Left cardiac atrium (tissue), 4 donors: ENCODE results near the gene TBP. TPM values are rescaled to one million over a fixed set of nuclear protein-coding genes. Genes with fewer than 3 reads are reported as not detected.
A peak's percentile ranks its signal among the peaks of the same experiment; 100 is the strongest.
"Not testable (repeated sequence)": the region's sequence is repeated elsewhere in the genome, so short reads cannot be mapped to it uniquely, and the experiment has no call there.

Experiments
- ATAC-seq, 2 donors: fragments of 200-7000 bp; cut with Tn5 transposase; one replicate each; pipeline ENCODE4 v1.9.1; 2020; ENCODE audit warnings: mild to moderate bottlenecking in 2 of 2, moderate library complexity in 2 of 2
- DNase-seq: peaks from one replicate; pipeline ENCODE4 v3.0.0-alpha.2; 2020
- intact Hi-C, 2 donors: fragments of 100-400 bp; cut with DNase I; formaldehyde crosslinking; loops; one replicate each; pipeline versions ENCODE4 v1.14.1 to v1.15.1; 2022 to 2023
- total RNA-seq, 2 donors: library from RNA; stranded (reverse); fragmentation: NEBNext Ultra II Directional; extraction: Animal tissue kit (Norgen Biotek cat#: 25700); gene quantifications; one replicate each; pipeline ENCODE4 v1.2.1, GENCODE V29; 2021
- donor health status: DM: no; HTN: yes; CAD: no.
- donor health status: DM: no; HTN: yes; CAD: no; lungs with severe emphysema.
- donor health status: DM: yes; HTN: yes; CAD: no.
- donor health status: Dilated cardiomyopathy.

TBP gene
- total RNA-seq, 2 donors from 2014 or later = 8.8 to 9.7 TPM

GRCh38 chr6:170583756-170584180 lies 29.6 kb downstream of the TBP start:
- DNase-seq (no peak), ATAC-seq (no peak)
- intact Hi-C loops = no loop called here

- ATAC-seq = peak; percentile 99
- peak; percentile 96 for DNase-seq
- intact Hi-C loops = no loop called here
Measured at GRCh38 chr6:170584181-170584953, 30.2 kb downstream of the TBP start, which contains the start of gene PDCD2. Gene PDCD2 (minus strand): TSS chr6:170584637. CDS start chr6:170584581, 56 bp downstream.

GRCh38 chr6:170584954-170585498 lies 30.9 kb downstream of the TBP start:
- peak in 1 of 2 donors; percentile 2 for ATAC-seq
- intact Hi-C loops = no loop called here
- DNase-seq = no peak

GRCh38 chr6:170590725-170591124 lies 36.6 kb downstream of the TBP start:
- ATAC-seq (no peak), DNase-seq (no peak)
- intact Hi-C loops = no loop called here

GRCh38 chr6:170596426-170596825 lies 42.3 kb downstream of the TBP start:
- intact Hi-C loops = no loop called here
- ATAC-seq (no peak), DNase-seq (no peak)

GRCh38 chr6:170597278-170597677 lies 43.1 kb downstream of the TBP start:
- DNase-seq (no peak), ATAC-seq (no peak)
- intact Hi-C loops = no loop called here

GRCh38 chr6:170605574-170606259 lies 51.5 kb downstream of the TBP start:
- intact Hi-C loops = no loop called here
- no peak for ATAC-seq
- no peak for DNase-seq

GRCh38 chr6:170609225-170609624 lies 55.1 kb downstream of the TBP start:
- ATAC-seq, DNase-seq, intact Hi-C loops: not testable (repeated sequence)

- DNase-seq, intact Hi-C loops: not testable (repeated sequence)
- ATAC-seq = peak; percentile 88 to 91
Measured at GRCh38 chr6:170612256-170612804, 58.2 kb downstream of the TBP start.

GRCh38 chr6:170616020-170616554 lies 61.9 kb downstream of the TBP start:
- DNase-seq, ATAC-seq, intact Hi-C loops: not testable (repeated sequence)

Other genes starting within 250 kb of the TBP start
- 10 to 100 TPM; 20.8 to 23.2 TPM for gene FAM120B, start 247.6 kb upstream of the TBP start, total RNA-seq
- 100 to 1,000 TPM; 125 to 140 TPM for gene PSMB1, start 1.1 kb upstream of the TBP start, total RNA-seq
- gene PDCD2, start 30.3 kb downstream of the TBP start, total RNA-seq = 10 to 100 TPM; 26.7 to 41.1 TPM